ENCODE measurements around the gene TSFM. TPM values are rescaled to one million over a fixed set of nuclear protein-coding genes. Genes with fewer than 3 reads are reported as not detected.
"Not testable (repeated sequence)": the region's sequence is repeated elsewhere in the genome, so short reads cannot be mapped to it uniquely, and the experiment has no call there.

Gene TSFM
- total RNA-seq, 2 experiments from 2014 or later: 25.8 to 26.9 TPM

GRCh38 chr12:57772429-57773322, 9.9 kb upstream of the TSFM start, which contains the start of gene EEF1AKMT3:
Gene EEF1AKMT3 (plus strand): TSS chr12:57772614. CDS start chr12:57772725, 111 bp downstream.
- peaks cover 23% of the 10 kb centered on the region for H3K36me3 Mint-ChIP-seq (ENCODE audit: low read depth)
- H3K27me3 Mint-ChIP-seq: no peaks in the 10 kb centered on the region
- Histone ChIP-seq H3K27ac (ENCODE audit: low read depth in 1 of 2, low read length in 2 of 2) (peak within 1 kb of the TSS; percentile 79 to 85), H3K36me3 (ENCODE audit: insufficient read depth, low read length) (peaks cover 9% of the 10 kb centered on the region), H3K9me3 (ENCODE audit: control insufficient read depth in 1 of 2, insufficient read depth in 1 of 2, low read length in 2 of 2) (no peaks in the 10 kb centered on the region), H3K4me3 (ENCODE audit: low read length) (peak within 1 kb of the TSS; percentile 63), H3K4me1 (ENCODE audit: insufficient read depth, low read length) (peaks cover 28% of the 10 kb centered on the region), H3K27me3 (ENCODE audit: control insufficient read depth in 1 of 2, insufficient read depth in 2 of 2, low read length in 2 of 2) (peaks cover 0 to 1% of the 10 kb centered on the region in 2 experiments)
- peak; percentile 7 for ATAC-seq (ENCODE audit: poor library complexity)
- ChIA-PET POLR2A (interaction anchor here (0.7 to 1.5 kb wide), 13 partner anchors 9 to 164 kb away, joined by 3 to 15 read pairs (median 3); partner anchors contain the start of genes CDK4 and TSFM), CTCF (interaction anchor here (0.7 to 3.3 kb wide), 5 partner anchors 8 to 16 kb away, joined by 3 to 10 read pairs (median 6); partner anchors contain the start of gene TSFM)
- peak within 1 kb of the TSS; percentile 94 for H3K4me3 Mint-ChIP-seq
- H3K4me1 Mint-ChIP-seq (ENCODE audit: low read depth): peaks cover 15% of the 10 kb centered on the region
- H3K9me3 Mint-ChIP-seq: no peaks in the 10 kb centered on the region
- intact Hi-C loops (cut with DNase I, micrococcal nuclease): loop anchor here (1.0 to 5.0 kb wide), 3 partner anchors 10 to 75 kb away; partner anchors contain the start of genes CTDSP2 (in 1 of the 2) and TSFM (in 1 of the 2)
- peak in 4 of 14 experiments; percentile 22 to 48 (median 38) for DNase-seq
- TF ChIP-seq, protein P1, sequence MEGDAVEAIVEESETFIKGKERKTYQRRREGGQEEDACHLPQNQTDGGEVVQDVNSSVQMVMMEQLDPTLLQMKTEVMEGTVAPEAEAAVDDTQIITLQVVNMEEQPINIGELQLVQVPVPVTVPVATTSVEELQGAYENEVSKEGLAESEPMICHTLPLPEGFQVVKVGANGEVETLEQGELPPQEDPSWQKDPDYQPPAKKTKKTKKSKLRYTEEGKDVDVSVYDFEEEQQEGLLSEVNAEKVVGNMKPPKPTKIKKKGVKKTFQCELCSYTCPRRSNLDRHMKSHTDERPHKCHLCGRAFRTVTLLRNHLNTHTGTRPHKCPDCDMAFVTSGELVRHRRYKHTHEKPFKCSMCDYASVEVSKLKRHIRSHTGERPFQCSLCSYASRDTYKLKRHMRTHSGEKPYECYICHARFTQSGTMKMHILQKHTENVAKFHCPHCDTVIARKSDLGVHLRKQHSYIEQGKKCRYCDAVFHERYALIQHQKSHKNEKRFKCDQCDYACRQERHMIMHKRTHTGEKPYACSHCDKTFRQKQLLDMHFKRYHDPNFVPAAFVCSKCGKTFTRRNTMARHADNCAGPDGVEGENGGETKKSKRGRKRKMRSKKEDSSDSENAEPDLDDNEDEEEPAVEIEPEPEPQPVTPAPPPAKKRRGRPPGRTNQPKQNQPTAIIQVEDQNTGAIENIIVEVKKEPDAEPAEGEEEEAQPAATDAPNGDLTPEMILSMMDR (IDR thresholded peaks at IDR 0.05): no peak
- H3K27ac Mint-ChIP-seq: peak within 1 kb of the TSS; percentile 93

DNA sequence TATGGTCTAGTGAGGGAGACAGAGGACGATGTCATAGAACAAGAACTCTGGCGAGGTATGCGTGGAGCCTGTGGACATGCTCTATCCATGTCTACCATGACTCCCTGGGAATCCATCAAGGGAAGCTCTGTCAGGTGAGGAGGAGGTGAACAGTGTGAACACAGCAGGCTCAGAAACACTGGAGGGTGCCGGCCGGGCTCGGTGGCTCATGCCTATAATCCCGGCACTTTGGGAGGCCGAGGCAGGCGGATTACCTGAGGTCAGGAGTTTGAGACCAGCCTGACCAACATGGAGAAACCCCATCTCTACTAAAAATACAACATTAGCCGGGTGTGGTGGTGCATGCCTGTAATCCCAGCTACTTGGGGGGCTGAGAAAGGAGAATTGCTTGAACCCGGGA, 8.0 kb upstream of the TSFM start:
- peaks cover 19% of the 10 kb centered on the region for H3K4me1 Mint-ChIP-seq (ENCODE audit: low read depth)
- intact Hi-C loops (cut with DNase I, micrococcal nuclease): loop anchor here (5.0 kb wide), 2 partner anchors 68 to 73 kb away; partner anchors contain the start of gene CTDSP2 (in 1 of the 2)
- H3K4me3 ChIP-seq (ENCODE audit: low read length); H3K27me3 ChIP-seq (ENCODE audit: control insufficient read depth in 1 of 2, insufficient read depth in 2 of 2, low read length in 2 of 2); ATAC-seq (ENCODE audit: poor library complexity); H3K9me3 ChIP-seq (ENCODE audit: control insufficient read depth in 1 of 2, insufficient read depth in 1 of 2, low read length in 2 of 2); H3K27ac Mint-ChIP-seq; DNase-seq; H3K4me3 Mint-ChIP-seq; POLR2A ChIA-PET; H3K27me3 Mint-ChIP-seq; H3K9me3 Mint-ChIP-seq; H3K36me3 Mint-ChIP-seq (ENCODE audit: low read depth); H3K36me3 ChIP-seq (ENCODE audit: insufficient read depth, low read length); H3K27ac ChIP-seq (ENCODE audit: low read depth in 1 of 2, low read length in 2 of 2): not testable (repeated sequence)
- CTCF ChIA-PET: interaction anchor here (3.3 kb wide), 1 partner anchor 18 kb away, joined by 10 read pairs; no protein-coding TSS in a partner anchor
- peaks cover 40% of the 10 kb centered on the region for H3K4me1 ChIP-seq (ENCODE audit: insufficient read depth, low read length)

- Mint-ChIP-seq H3K27me3 (no peaks in the 10 kb centered on the region), H3K27ac (no peak overlapping the region), H3K4me3 (no peak overlapping the region), H3K4me1 (ENCODE audit: low read depth) (peaks cover 23% of the 10 kb centered on the region), H3K9me3 (no peaks in the 10 kb centered on the region), H3K36me3 (ENCODE audit: low read depth) (peaks cover 7% of the 10 kb centered on the region)
- Histone ChIP-seq H3K36me3 (ENCODE audit: insufficient read depth, low read length) (peaks cover 3% of the 10 kb centered on the region), H3K4me3 (ENCODE audit: low read length) (no peak overlapping the region), H3K9me3 (ENCODE audit: control insufficient read depth in 1 of 2, insufficient read depth in 1 of 2, low read length in 2 of 2) (no peaks in the 10 kb centered on the region), H3K27me3 (ENCODE audit: control insufficient read depth in 1 of 2, insufficient read depth in 2 of 2, low read length in 2 of 2) (no peaks in the 10 kb centered on the region), H3K4me1 (ENCODE audit: insufficient read depth, low read length) (peaks cover 44% of the 10 kb centered on the region), H3K27ac (ENCODE audit: low read depth in 1 of 2, low read length in 2 of 2) (no peak overlapping the region)
- ATAC-seq (ENCODE audit: poor library complexity) (no peak), DNase-seq (no peak)
- ChIA-PET POLR2A (no interaction called here), CTCF (interaction anchor here (3.3 kb wide), 1 partner anchor 18 kb away, joined by 10 read pairs; no protein-coding TSS in a partner anchor)
- intact Hi-C loops (cut with DNase I, micrococcal nuclease): no loop called here
- TF ChIP-seq, protein P1 (IDR thresholded peaks at IDR 0.05): no peak
Observed at GRCh38 chr12:57775044-57775443, 7.5 kb upstream of the TSFM start.

All from CD4-positive, alpha-beta T cell (primary cell).